Ovary (tissue), 9 donors: ENCODE measurements around the gene BMAL2. TPM values are rescaled to one million over a fixed set of nuclear protein-coding genes. Genes with fewer than 3 reads are reported as not detected.

ENCODE experiments used
- DNase-seq, 5 donors: peaks; one replicate each; pipeline ENCODE4 v3.0.0-alpha.2; 2019 to 2020
- H3K27ac ChIP-seq, 2 donors: fragments of 200-600 bp; one replicate each; pipeline versions ENCODE4 v1.5.1 to v1.8.0; 2019 to 2022
- H3K27me3 ChIP-seq: fragments of 200-600 bp; one replicate; pipeline ENCODE4 v1.8.0; 2022
- H3K36me3 ChIP-seq: fragments of 200-600 bp; sonication (generic); one replicate; pipeline ENCODE4 v1.5.1; 2019
- H3K4me1 ChIP-seq: one replicate; pipeline ENCODE4 v1.8.1; 2013; ENCODE audit warnings: mild to moderate bottlenecking, moderate library complexity; ENCODE audit not compliant: insufficient read depth
- H3K4me3 ChIP-seq: fragments of 200-600 bp; sonication (generic); one replicate; pipeline ENCODE4 v1.5.1; 2017
- H3K9me3 ChIP-seq, 2 donors: fragments of 200-600 bp in 1 of 2; sonication (generic) in 1 of 2; one replicate each; pipeline versions ENCODE4 v1.5.1 to v1.8.1; 2013 to 2019; ENCODE audit warnings: mild to moderate bottlenecking in 1 of 2, moderate library complexity in 1 of 2
- EP300 ChIP-seq: sonication (generic); formaldehyde crosslinking; IDR thresholded peaks from one replicate; pipeline ENCODE4 v1.6.1; 2017; ENCODE audit warnings: antibody characterized with exemption
- POLR2A ChIP-seq: fragments of 450-650 bp; IDR thresholded peaks from one replicate; pipeline ENCODE4 v1.6.1; 2017; ENCODE audit warnings: antibody characterized with exemption, mild to moderate bottlenecking, moderate library complexity
- WGBS, 3 donors: extraction: QIAGEN DNeasy Blood & Tissue Kit in 1 of 3; methylation state at CpG; one replicate each; pipeline versions ENCODE4 v1.1.5 to v1.1.7; 2013 to 2017; 5-methylcytosine and 5-hydroxymethylcytosine counted together
- intact Hi-C, 4 donors: fragments of 100-400 bp; cut with DNase I; formaldehyde crosslinking; loops; one replicate each; pipeline versions ENCODE4 v1.11.0 to v1.15.1; 2022 to 2023
- polyA plus RNA-seq, 2 donors: library from polyadenylated mRNA; stranded (reverse); fragments of 200-250 nt in 1 of 2; fragments of 350-450 nt in 1 of 2; fragmentation: Illumina TruSeq in 1 of 2; extraction: RNeasy Lipid Tissue Mini Kit (QIAGEN cat#74804) in 1 of 2; gene quantifications; one replicate each; pipeline ENCODE4 v1.2.3, GENCODE V29; 2013 to 2014
- total RNA-seq, 7 donors: library from RNA; depleted of rRNA in 2 of 7; stranded (reverse); fragments of >200 nt in 2 of 7; fragmentation: NEBNext Ultra II Directional in 3 of 7; extraction: Animal tissue kit (Norgen Biotek cat#: 25700) in 3 of 7; gene quantifications; one replicate each; pipeline versions ENCODE4 v1.1.0 to v1.2.4, GENCODE V29; 2016 to 2023
- TF ChIP-seq, protein P1 (sequence below), 3 donors: fragments of 450-650 bp in 2 of 3; fragments of 200-600 bp in 1 of 3; IDR thresholded peaks; one replicate each; pipeline versions ENCODE4 v1.5.1 to v1.8.0; 2016 to 2022; ENCODE audit warnings: antibody characterized with exemption in 3 of 3, mild to moderate bottlenecking in 1 of 3
- donor health status: DM: no; HTN: no; CAD: no; lungs with moderate emphysema.
- donor health status: DM: no; HTN: no; CAD: no.
- donor health status: Bipolar disorder and iron deficiency.
- donor health status: DM: yes; HTN: yes; CAD: no.
- donor health status: DM: no; HTN: no; CAD: no.
- donor health status: DM: yes; HTN: yes; CAD: no.

The BMAL2 gene
- total and polyA plus RNA-seq, 9 donors = 0.13 to 3.0 (median 0.87) TPM

DNA sequence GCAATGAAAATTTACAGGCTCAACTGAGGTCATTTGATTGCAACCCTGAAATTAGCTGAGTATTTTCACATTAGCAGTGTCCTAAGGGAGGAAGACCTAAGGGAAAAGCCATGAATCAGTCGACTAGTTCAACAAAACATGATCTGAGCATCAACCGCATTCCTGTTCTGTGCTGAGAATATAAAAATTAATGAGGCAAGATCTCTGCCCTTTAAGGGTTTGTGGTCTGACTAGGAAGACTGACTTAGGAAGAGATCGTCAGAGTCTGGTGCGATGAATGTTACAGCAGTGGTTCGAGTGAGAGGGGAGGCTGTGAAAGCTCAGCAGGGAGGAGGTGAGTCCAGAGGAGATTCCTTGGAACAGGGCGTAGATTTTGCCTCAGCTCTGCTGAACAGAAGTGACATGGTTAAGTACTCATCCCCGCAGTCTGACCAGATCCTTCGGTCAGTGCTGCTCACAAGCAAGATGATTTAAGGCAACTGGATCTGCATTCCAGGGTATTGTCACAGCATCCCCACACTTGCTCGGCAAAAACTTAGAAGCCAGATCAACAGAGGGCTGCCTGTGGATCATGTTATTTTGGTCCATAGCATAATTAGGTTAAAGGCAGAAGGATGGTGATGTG is 49.6 kb downstream of the BMAL2 start:
- TF ChIP-seq, protein P1, sequence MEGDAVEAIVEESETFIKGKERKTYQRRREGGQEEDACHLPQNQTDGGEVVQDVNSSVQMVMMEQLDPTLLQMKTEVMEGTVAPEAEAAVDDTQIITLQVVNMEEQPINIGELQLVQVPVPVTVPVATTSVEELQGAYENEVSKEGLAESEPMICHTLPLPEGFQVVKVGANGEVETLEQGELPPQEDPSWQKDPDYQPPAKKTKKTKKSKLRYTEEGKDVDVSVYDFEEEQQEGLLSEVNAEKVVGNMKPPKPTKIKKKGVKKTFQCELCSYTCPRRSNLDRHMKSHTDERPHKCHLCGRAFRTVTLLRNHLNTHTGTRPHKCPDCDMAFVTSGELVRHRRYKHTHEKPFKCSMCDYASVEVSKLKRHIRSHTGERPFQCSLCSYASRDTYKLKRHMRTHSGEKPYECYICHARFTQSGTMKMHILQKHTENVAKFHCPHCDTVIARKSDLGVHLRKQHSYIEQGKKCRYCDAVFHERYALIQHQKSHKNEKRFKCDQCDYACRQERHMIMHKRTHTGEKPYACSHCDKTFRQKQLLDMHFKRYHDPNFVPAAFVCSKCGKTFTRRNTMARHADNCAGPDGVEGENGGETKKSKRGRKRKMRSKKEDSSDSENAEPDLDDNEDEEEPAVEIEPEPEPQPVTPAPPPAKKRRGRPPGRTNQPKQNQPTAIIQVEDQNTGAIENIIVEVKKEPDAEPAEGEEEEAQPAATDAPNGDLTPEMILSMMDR (IDR thresholded peaks at IDR 0.05) = no peak
- TF ChIP-seq POLR2A (no peak), EP300 (no peak)
- 38 to 44% (median 40%) methylated on average over 9 of the region's 9 CpGs for WGBS, 3 donors
- Histone ChIP-seq H3K27ac (no peak overlapping the region), H3K27me3 (no peaks in the 10 kb centered on the region), H3K4me1 (no peaks in the 10 kb centered on the region), H3K9me3 (no peaks in the 10 kb centered on the region), H3K36me3 (no peaks in the 10 kb centered on the region), H3K4me3 (no peak overlapping the region)
- DNase-seq = no peak
- intact Hi-C loops = no loop called here

Other genes with a start within 250 kb of the BMAL2 start
- gene STK38L, start 88.5 kb upstream of the BMAL2 start, total RNA-seq = 10 to 100 TPM; 13.4 to 23.6 (median 16.8) TPM
- gene STK38L, start 88.5 kb upstream of the BMAL2 start, polyA plus RNA-seq = 10 to 100 TPM in 1 of 2 donors, 1 to 10 TPM in 1; 7.4 to 24.7 TPM
- not detected for gene SMCO2, start 113.9 kb downstream of the BMAL2 start, total RNA-seq
- gene SMCO2, start 113.9 kb downstream of the BMAL2 start, polyA plus RNA-seq = not detected
- gene PPFIBP1, start 191.4 kb downstream of the BMAL2 start, total RNA-seq = 100 to 1,000 TPM; 105 to 216 (median 162) TPM
- gene PPFIBP1, start 191.4 kb downstream of the BMAL2 start, polyA plus RNA-seq = 10 to 100 TPM; 61.3 to 93.9 TPM